ENCODE measurements around the gene ITGB1.
A peak's percentile ranks its signal among the peaks of the same experiment; 100 is the strongest.
"Not testable (repeated sequence)": the region's sequence is repeated elsewhere in the genome, so short reads cannot be mapped to it uniquely, and the experiment has no call there.

The ITGB1 gene

GRCh38 chr10:32979719-32980118 is 21.7 kb upstream of the ITGB1 start:
- not testable (repeated sequence) for H3K36me3 ChIP-seq (ENCODE audit: control insufficient read depth, insufficient read depth, low read length); H3K9ac ChIP-seq (ENCODE audit: low read length); H3K9me3 ChIP-seq (ENCODE audit: control insufficient read depth, insufficient read depth, low read depth, low read length); H3K27me3 ChIP-seq (ENCODE audit: control insufficient read depth, insufficient read depth, low read length); H3K4me3 ChIP-seq (ENCODE audit: low read depth, low read length); H3K27ac ChIP-seq (ENCODE audit: low read depth, low read length)
- peaks cover 38% of the 10 kb centered on the region for H3K4me1 ChIP-seq (ENCODE audit: control insufficient read depth, insufficient read depth, low read length)

- Histone ChIP-seq H3K36me3 (ENCODE audit: control insufficient read depth, insufficient read depth, low read length) (no peaks in the 10 kb centered on the region), H3K27ac (ENCODE audit: low read depth, low read length) (no peak overlapping the region), H3K9me3 (ENCODE audit: control insufficient read depth, insufficient read depth, low read depth, low read length) (no peaks in the 10 kb centered on the region), H3K9ac (ENCODE audit: low read length) (no peak overlapping the region), H3K4me1 (ENCODE audit: control insufficient read depth, insufficient read depth, low read length) (peaks cover 36% of the 10 kb centered on the region), H3K4me3 (ENCODE audit: low read depth, low read length) (no peak overlapping the region), H3K27me3 (ENCODE audit: control insufficient read depth, insufficient read depth, low read length) (no peaks in the 10 kb centered on the region)
Measured at GRCh38 chr10:32979041-32979440, 21.0 kb upstream of the ITGB1 start.

- not testable (repeated sequence) for H3K9me3 ChIP-seq (ENCODE audit: control insufficient read depth, insufficient read depth, low read depth, low read length); H3K4me3 ChIP-seq (ENCODE audit: low read depth, low read length); H3K27ac ChIP-seq (ENCODE audit: low read depth, low read length); H3K27me3 ChIP-seq (ENCODE audit: control insufficient read depth, insufficient read depth, low read length); H3K36me3 ChIP-seq (ENCODE audit: control insufficient read depth, insufficient read depth, low read length); H3K9ac ChIP-seq (ENCODE audit: low read length)
- H3K4me1 ChIP-seq (ENCODE audit: control insufficient read depth, insufficient read depth, low read length), result peaks cover 27% of the 10 kb centered on the region
Measured at GRCh38 chr10:32977846-32978809, 20.1 kb upstream of the ITGB1 start.

- Histone ChIP-seq H3K27ac (ENCODE audit: low read depth, low read length) (no peak overlapping the region), H3K36me3 (ENCODE audit: control insufficient read depth, insufficient read depth, low read length) (no peaks in the 10 kb centered on the region), H3K27me3 (ENCODE audit: control insufficient read depth, insufficient read depth, low read length) (no peaks in the 10 kb centered on the region), H3K9me3 (ENCODE audit: control insufficient read depth, insufficient read depth, low read depth, low read length) (no peaks in the 10 kb centered on the region), H3K4me3 (ENCODE audit: low read depth, low read length) (no peak overlapping the region), H3K4me1 (ENCODE audit: control insufficient read depth, insufficient read depth, low read length) (peaks cover 28% of the 10 kb centered on the region), H3K9ac (ENCODE audit: low read length) (no peak overlapping the region)
Measured at GRCh38 chr10:32976338-32976737, 18.3 kb upstream of the ITGB1 start.

- H3K4me3 ChIP-seq (ENCODE audit: low read depth, low read length), result no peak overlapping the region
- H3K4me1 ChIP-seq (ENCODE audit: control insufficient read depth, insufficient read depth, low read length), result peaks cover 27% of the 10 kb centered on the region
- no peak overlapping the region for H3K9ac ChIP-seq (ENCODE audit: low read length)
- no peaks in the 10 kb centered on the region for H3K36me3 ChIP-seq (ENCODE audit: control insufficient read depth, insufficient read depth, low read length)
- H3K27ac ChIP-seq (ENCODE audit: low read depth, low read length), result no peak overlapping the region; the same call in 1 of the 2 replicates
- no peaks in the 10 kb centered on the region for H3K27me3 ChIP-seq (ENCODE audit: control insufficient read depth, insufficient read depth, low read length)
- H3K9me3 ChIP-seq (ENCODE audit: control insufficient read depth, insufficient read depth, low read depth, low read length), result no peaks in the 10 kb centered on the region
Measured at GRCh38 chr10:32972929-32973328, 14.9 kb upstream of the ITGB1 start.

- H3K9ac ChIP-seq (ENCODE audit: low read length), result no peak overlapping the region
- peaks cover 27% of the 10 kb centered on the region for H3K4me1 ChIP-seq (ENCODE audit: control insufficient read depth, insufficient read depth, low read length)
- H3K27ac ChIP-seq (ENCODE audit: low read depth, low read length), result peak overlapping the region; percentile 36; the same call in 1 of the 2 replicates
Measured at GRCh38 chr10:32972460-32972859, 14.4 kb upstream of the ITGB1 start.

GRCh38 chr10:32971536-32972091 is 13.6 kb upstream of the ITGB1 start:
- Histone ChIP-seq H3K4me1 (ENCODE audit: control insufficient read depth, insufficient read depth, low read length) (peaks cover 27% of the 10 kb centered on the region), H3K9me3 (ENCODE audit: control insufficient read depth, insufficient read depth, low read depth, low read length) (no peaks in the 10 kb centered on the region; the same call in 1 of the 2 replicates), H3K9ac (ENCODE audit: low read length) (peak overlapping the region; percentile 27), H3K4me3 (ENCODE audit: low read depth, low read length) (no peak overlapping the region), H3K36me3 (ENCODE audit: control insufficient read depth, insufficient read depth, low read length) (no peaks in the 10 kb centered on the region), H3K27me3 (ENCODE audit: control insufficient read depth, insufficient read depth, low read length) (no peaks in the 10 kb centered on the region), H3K27ac (ENCODE audit: low read depth, low read length) (peak overlapping the region; percentile 36; the same call in 1 of the 2 replicates)

More at GRCh38 chr10:32972460-32972859, 14.4 kb upstream of the ITGB1 start:
- H3K27me3 ChIP-seq (ENCODE audit: control insufficient read depth, insufficient read depth, low read length), result no peaks in the 10 kb centered on the region
- no peak overlapping the region for H3K4me3 ChIP-seq (ENCODE audit: low read depth, low read length)
- no peaks in the 10 kb centered on the region for H3K9me3 ChIP-seq (ENCODE audit: control insufficient read depth, insufficient read depth, low read depth, low read length)
- H3K36me3 ChIP-seq (ENCODE audit: control insufficient read depth, insufficient read depth, low read length), result no peaks in the 10 kb centered on the region

GRCh38 chr10:32970910-32971309 is 12.9 kb upstream of the ITGB1 start:
- no peak overlapping the region for H3K4me3 ChIP-seq (ENCODE audit: low read depth, low read length)
- peaks cover 27% of the 10 kb centered on the region for H3K4me1 ChIP-seq (ENCODE audit: control insufficient read depth, insufficient read depth, low read length)
- H3K9me3 ChIP-seq (ENCODE audit: control insufficient read depth, insufficient read depth, low read depth, low read length), result no peaks in the 10 kb centered on the region; the same call in 1 of the 2 replicates
- no peaks in the 10 kb centered on the region for H3K36me3 ChIP-seq (ENCODE audit: control insufficient read depth, insufficient read depth, low read length)
- H3K9ac ChIP-seq (ENCODE audit: low read length), result no peak overlapping the region
- no peak overlapping the region for H3K27ac ChIP-seq (ENCODE audit: low read depth, low read length)
- no peaks in the 10 kb centered on the region for H3K27me3 ChIP-seq (ENCODE audit: control insufficient read depth, insufficient read depth, low read length)

GRCh38 chr10:32964270-32964669 is 6.2 kb upstream of the ITGB1 start:
- no peak overlapping the region for H3K4me3 ChIP-seq (ENCODE audit: low read depth, low read length)
- no peaks in the 10 kb centered on the region; the same call in 1 of the 2 replicates for H3K9me3 ChIP-seq (ENCODE audit: control insufficient read depth, insufficient read depth, low read depth, low read length)
- H3K4me1 ChIP-seq (ENCODE audit: control insufficient read depth, insufficient read depth, low read length), result peaks cover 38% of the 10 kb centered on the region
- H3K9ac ChIP-seq (ENCODE audit: low read length), result no peak overlapping the region
- H3K27me3 ChIP-seq (ENCODE audit: control insufficient read depth, insufficient read depth, low read length), result no peaks in the 10 kb centered on the region
- H3K27ac ChIP-seq (ENCODE audit: low read depth, low read length), result no peak overlapping the region
- H3K36me3 ChIP-seq (ENCODE audit: control insufficient read depth, insufficient read depth, low read length), result no peaks in the 10 kb centered on the region

- Histone ChIP-seq H3K4me3 (ENCODE audit: low read depth, low read length) (0 out of 2 replicates have a peak overlapping the region, but pooled peaks have one; percentile 16), H3K27me3 (ENCODE audit: control insufficient read depth, insufficient read depth, low read length) (no peaks in the 10 kb centered on the region), H3K9me3 (ENCODE audit: control insufficient read depth, insufficient read depth, low read depth, low read length) (no peaks in the 10 kb centered on the region; the same call in 1 of the 2 replicates), H3K9ac (ENCODE audit: low read length) (peak overlapping the region; percentile 54), H3K4me1 (ENCODE audit: control insufficient read depth, insufficient read depth, low read length) (peaks cover 41% of the 10 kb centered on the region), H3K27ac (ENCODE audit: low read depth, low read length) (peak overlapping the region; percentile 83), H3K36me3 (ENCODE audit: control insufficient read depth, insufficient read depth, low read length) (no peaks in the 10 kb centered on the region)
Measured at GRCh38 chr10:32963096-32963495, 5.1 kb upstream of the ITGB1 start.

GRCh38 chr10:32962521-32962920 is 4.5 kb upstream of the ITGB1 start:
- Histone ChIP-seq H3K4me1 (ENCODE audit: control insufficient read depth, insufficient read depth, low read length) (peaks cover 41% of the 10 kb centered on the region), H3K4me3 (ENCODE audit: low read depth, low read length) (peak overlapping the region; percentile 19; the same call in 1 of the 2 replicates), H3K9me3 (ENCODE audit: control insufficient read depth, insufficient read depth, low read depth, low read length) (no peaks in the 10 kb centered on the region; the same call in 1 of the 2 replicates), H3K27me3 (ENCODE audit: control insufficient read depth, insufficient read depth, low read length) (no peaks in the 10 kb centered on the region), H3K27ac (ENCODE audit: low read depth, low read length) (peak overlapping the region; percentile 83), H3K9ac (ENCODE audit: low read length) (peak overlapping the region; percentile 54), H3K36me3 (ENCODE audit: control insufficient read depth, insufficient read depth, low read length) (no peaks in the 10 kb centered on the region)

All from HUES6 (cell line).